ENCODE data around the gene CDC20. TPM values are rescaled to one million over a fixed set of nuclear protein-coding genes. Genes with fewer than 3 reads are reported as not detected.

Gene CDC20
- total and polyA plus RNA-seq, 10 of the 15 experiments (the other 5 are each of a cell fraction or from before 2014, with no cell fraction given): 36.3 to 347 (median 150) TPM

DNA sequence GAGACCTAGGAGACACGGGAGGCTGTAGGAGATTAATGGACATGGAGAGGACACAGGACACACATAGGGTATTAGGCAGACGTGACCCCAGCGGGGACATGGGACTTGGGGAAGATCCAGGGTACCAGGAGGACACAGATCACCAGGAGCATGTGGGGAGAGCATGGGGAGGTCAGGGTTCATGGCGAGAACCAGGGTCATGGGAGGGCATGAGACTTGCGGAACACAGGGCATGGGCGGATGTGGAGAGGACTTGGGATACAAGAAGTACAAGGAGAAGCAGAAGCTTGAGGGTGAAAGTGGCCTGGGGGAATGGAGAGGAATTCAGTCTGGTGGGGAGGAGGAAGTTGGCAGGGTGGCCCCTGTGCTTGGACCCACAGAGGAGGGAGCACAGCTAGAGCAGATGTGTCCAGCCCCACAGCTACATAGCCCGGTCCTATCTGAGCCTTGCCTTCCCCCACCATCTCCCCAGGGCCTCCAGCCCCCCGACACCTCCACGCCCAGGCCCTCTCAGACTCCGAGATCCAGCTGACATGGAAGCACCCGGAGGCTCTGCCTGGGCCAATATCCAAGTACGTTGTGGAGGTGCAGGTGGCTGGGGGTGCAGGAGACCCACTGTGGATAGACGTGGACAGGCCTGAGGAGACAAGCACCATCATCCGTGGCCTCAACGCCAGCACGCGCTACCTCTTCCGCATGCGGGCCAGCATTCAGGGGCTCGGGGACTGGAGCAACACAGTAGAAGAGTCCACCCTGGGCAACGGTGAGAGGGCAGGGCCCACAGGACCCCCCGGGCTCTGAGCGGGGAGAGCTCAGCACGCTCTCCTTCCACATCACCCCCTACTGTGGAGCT is 45.9 kb upstream of the CDC20 start:
- RAD21 ChIA-PET (ENCODE audit: unreplicated experiment): no interaction called here
- DNase-seq (ENCODE audit: low read depth, low spot score) (no peak), ATAC-seq (no peak), FAIRE-seq (no peak)
- TF ChIP-seq GABPA (IDR thresholded peaks at IDR 0.05; ENCODE audit: low read depth) (no peak), IKZF2 (IDR thresholded peaks at IDR 0.05) (no peak), E2F4 (IDR thresholded peaks at IDR 0.05; ENCODE audit: low read depth, low read length) (no peak), ZBTB40 (IDR thresholded peaks at IDR 0.05; ENCODE audit: borderline replicate concordance) (no peak), NR2F1 (conservative IDR thresholded peaks at IDR 0.05) (no peak), TCF7 (IDR thresholded peaks at IDR 0.05; ENCODE audit: borderline replicate concordance) (no peak), SMAD1 (IDR thresholded peaks at IDR 0.05; ENCODE audit: low read depth, partially characterized antibody) (no peak), TCF3 (IDR thresholded peaks at IDR 0.05; ENCODE audit: borderline replicate concordance, insufficient read depth, low read depth, low read length) (no peak), SUZ12 (IDR thresholded peaks at IDR 0.05; ENCODE audit: unreplicated experiment) (no peak), TAF1 (IDR thresholded peaks at IDR 0.05; ENCODE audit: borderline replicate concordance, low read depth, low read length) (no peak), RCOR1 (conservative IDR thresholded peaks at IDR 0.05; ENCODE audit: low read depth, low read length) (no peak), CEBPZ (IDR thresholded peaks at IDR 0.05; ENCODE audit: low read depth, low read length) (no peak)
- POLR2A ChIA-PET: no interaction called here
- Histone ChIP-seq H3K4me2 (ENCODE audit: control insufficient read depth, insufficient read depth) (no peak overlapping the region), H3K79me2 (ENCODE audit: control insufficient read depth, insufficient read depth, low read length) (no peaks in the 10 kb centered on the region), H3K9me3 (replicated peaks; ENCODE audit: control insufficient read depth, insufficient read depth, low read length) (no peaks in the 10 kb centered on the region), H3K4me1 (ENCODE audit: control insufficient read depth, insufficient read depth, low read length) (no peaks in the 10 kb centered on the region), H4K20me1 (ENCODE audit: control insufficient read depth, insufficient read depth) (no peaks in the 10 kb centered on the region), H3K27ac (ENCODE audit: control insufficient read depth, insufficient read depth) (no peak overlapping the region), H3K9ac (ENCODE audit: control insufficient read depth, insufficient read depth, low read length) (no peak overlapping the region), H3K27me3 (replicated peaks in 1 of 2; ENCODE audit: control insufficient read depth in 2 of 2, insufficient read depth in 2 of 2, low read length in 1 of 2) (no peaks in the 10 kb centered on the region), H2AFZ (ENCODE audit: control insufficient read depth, low read depth, low read length) (no peak overlapping the region), H3K36me3 (ENCODE audit: control insufficient read depth in 2 of 2, insufficient read depth in 2 of 2, low read length in 1 of 2) (no peaks in the 10 kb centered on the region), H3K4me3 (no peak overlapping the region)
- WGBS (ENCODE audit: insufficient coverage, insufficient replicate concordance, low lambda C conversion rate, missing lambda C conversion rate): 45% methylated on average over 24 of the region's 24 CpGs
- no TSS peak for BruUV-seq (replicated peaks)
- in situ Hi-C loops (cut with MboI): no loop called here
- intact Hi-C loops (cut with micrococcal nuclease; ENCODE audit: unreplicated experiment): no loop called here
- SMC1A ChIA-PET (ENCODE audit: uncharacterized antibody, unreplicated experiment): no interaction called here
- CTCF ChIA-PET: interaction anchor here (0.6 kb wide), 1 partner anchor 68 kb away, joined by 3 read pairs; no protein-coding TSS in a partner anchor

All from GM12878 (cell line).